CD4-positive, alpha-beta T cell treated with Interleukin-17A for 4 hours (primary cell): ENCODE results near the gene POFUT2.

ENCODE experiments used
- DNase-seq: peaks from one replicate; pipeline ENCODE4 v3.0.0-alpha.2; 2020; ENCODE audit warnings: mixed read lengths

Gene POFUT2

GRCh38 chr21:45220714-45221490, 66.8 kb downstream of the POFUT2 start:
- no peak for DNase-seq

- no peak for DNase-seq
Observed at GRCh38 chr21:45220071-45220481, 67.6 kb downstream of the POFUT2 start.

GRCh38 chr21:45219517-45219916, 68.2 kb downstream of the POFUT2 start:
- DNase-seq = no peak

- DNase-seq = no peak
Observed at GRCh38 chr21:45217010-45217409, 70.7 kb downstream of the POFUT2 start.

GRCh38 chr21:45215213-45215612, 72.5 kb downstream of the POFUT2 start:
- DNase-seq = no peak
